Keratinocyte (primary cell): ENCODE data around the gene SLC27A4. TPM values are rescaled to one million over a fixed set of nuclear protein-coding genes. Genes with fewer than 3 reads are reported as not detected.
A peak's percentile ranks its signal among the peaks of the same experiment; 100 is the strongest.

Experiments
- DNase-seq: peaks from one replicate; pipeline ENCODE4 v3.0.0-alpha.2; 2011; ENCODE audit warnings: low read depth, missing footprints, low spot score
- FAIRE-seq: peaks from 2 replicates; lab custom pipeline; 2011; peaks lifted over from hg19 to GRCh38; lab: Jason Lieb, UNC
- H2AFZ ChIP-seq: 2 replicates; pipeline ENCODE4 v1.6.0; 2012; ENCODE audit warnings: low read length, control low read depth, inconsistent platforms; ENCODE audit not compliant: control insufficient read depth
- H3K27ac ChIP-seq: 2 replicates; pipeline ENCODE4 v1.5.1; 2011; ENCODE audit warnings: low read length; ENCODE audit not compliant: control insufficient read depth, insufficient read depth
- H3K27me3 ChIP-seq: 3 replicates; pipeline ENCODE4 v1.6.0; 2011; ENCODE audit warnings: low read length; ENCODE audit not compliant: control insufficient read depth, insufficient read depth; ENCODE audit errors: extremely low read depth
- H3K36me3 ChIP-seq, 2 experiments: 2 replicates in 1 of 2; 3 replicates in 1 of 2; pipeline ENCODE4 v1.5.1; 2011; ENCODE audit warnings: low read length in 2 of 2, mild to moderate bottlenecking in 1 of 2; ENCODE audit not compliant: control insufficient read depth in 2 of 2, insufficient read depth in 2 of 2; ENCODE audit errors: extremely low read depth in 1 of 2
- H3K4me1 ChIP-seq: 3 replicates; pipeline ENCODE4 v1.5.1; 2011; ENCODE audit warnings: low read length; ENCODE audit not compliant: control insufficient read depth, insufficient read depth; ENCODE audit errors: extremely low read depth
- H3K4me2 ChIP-seq: 3 replicates; pipeline ENCODE4 v1.6.0; 2011; ENCODE audit warnings: low read depth, low read length; ENCODE audit not compliant: control insufficient read depth, insufficient read depth; ENCODE audit errors: extremely low read depth
- H3K4me3 ChIP-seq, 3 experiments: fragments of 200-600 bp in 1 of 3; sonication (generic) in 1 of 3; 2 replicates in 2 of 3; 3 replicates in 1 of 3; pipeline ENCODE4 v1.5.1; 2011 to 2016; ENCODE audit warnings: low read length in 3 of 3, mild to moderate bottlenecking in 3 of 3, control low read depth in 2 of 3, inconsistent platforms in 1 of 3, low read depth in 1 of 3, mixed read lengths in 1 of 3, mixed run types in 1 of 3, moderate library complexity in 1 of 3; ENCODE audit not compliant: control insufficient read depth in 2 of 3, insufficient read depth in 2 of 3; ENCODE audit errors: extremely low read depth in 1 of 3
- H3K79me2 ChIP-seq: 2 replicates; pipeline ENCODE4 v1.6.0; 2012; ENCODE audit warnings: low read length; ENCODE audit not compliant: control insufficient read depth, insufficient read depth
- H3K9ac ChIP-seq: 3 replicates; pipeline ENCODE4 v1.6.0; 2011; ENCODE audit warnings: low read length; ENCODE audit not compliant: control insufficient read depth, insufficient read depth; ENCODE audit errors: extremely low read depth
- H3K9me1 ChIP-seq: 3 replicates; pipeline ENCODE4 v1.6.0; 2011; ENCODE audit warnings: low read length; ENCODE audit not compliant: control insufficient read depth, insufficient read depth; ENCODE audit errors: extremely low read depth
- H3K9me3 ChIP-seq: 2 replicates; pipeline ENCODE4 v1.5.1; 2012; ENCODE audit warnings: low read depth, low read length; ENCODE audit not compliant: control insufficient read depth
- H4K20me1 ChIP-seq: 3 replicates; pipeline ENCODE4 v1.6.0; 2011; ENCODE audit warnings: low read length; ENCODE audit not compliant: control insufficient read depth, insufficient read depth; ENCODE audit errors: extremely low read depth
- EZH2 ChIP-seq: IDR thresholded peaks from one replicate; pipeline ENCODE4 v1.6.1; 2012; ENCODE audit warnings: inconsistent platforms, mild to moderate bottlenecking, low read length, moderate library complexity
- dilution Hi-C: fragments of 300-500 bp; cut with MboI; formaldehyde crosslinking; loops from one replicate; pipeline ENCODE4 v1.7.0; 2020; ENCODE audit warnings: low sequenced_read_pairs; ENCODE audit not compliant: extremely low pct_ligation_motif_present
- polyA plus RNA-seq, 5 experiments: library from polyadenylated mRNA; depleted of rRNA in 3 of 5; stranded (reverse) in 3 of 5; stranded (forward) in 1 of 5; unstranded in 1 of 5; fragments of >200 nt; gene quantifications; 1 replicate in 1 of 5; 2 replicates in 3 of 5; 3 replicates in 1 of 5; pipeline versions ENCODE4 v1.2.1 to v1.2.3, GENCODE V29; 2011 to 2012; ENCODE audit warnings: missing spikeins in 2 of 5, low read depth in 1 of 5, low replicate concordance in 1 of 5
- TF ChIP-seq, protein P1 (sequence below), 3 experiments: IDR thresholded peaks in 1 of 3; conservative IDR thresholded peaks in 1 of 3; optimal IDR thresholded peaks in 1 of 3; 2 replicates in 2 of 3; 3 replicates in 1 of 3; pipeline versions ENCODE3 to v1.5.1; 2011; ENCODE audit warnings: low read length in 3 of 3, mild to moderate bottlenecking in 3 of 3, moderate library complexity in 2 of 3, control low read depth in 1 of 3, inconsistent platforms in 1 of 3; ENCODE audit not compliant: insufficient read depth in 2 of 3; ENCODE audit errors: extremely low read depth in 1 of 3

SLC27A4 gene
- polyA plus RNA-seq, 1 donor (not counting 4 experiments of a cell fraction or from before 2014, with no cell fraction given): 17.3 TPM

DNA sequence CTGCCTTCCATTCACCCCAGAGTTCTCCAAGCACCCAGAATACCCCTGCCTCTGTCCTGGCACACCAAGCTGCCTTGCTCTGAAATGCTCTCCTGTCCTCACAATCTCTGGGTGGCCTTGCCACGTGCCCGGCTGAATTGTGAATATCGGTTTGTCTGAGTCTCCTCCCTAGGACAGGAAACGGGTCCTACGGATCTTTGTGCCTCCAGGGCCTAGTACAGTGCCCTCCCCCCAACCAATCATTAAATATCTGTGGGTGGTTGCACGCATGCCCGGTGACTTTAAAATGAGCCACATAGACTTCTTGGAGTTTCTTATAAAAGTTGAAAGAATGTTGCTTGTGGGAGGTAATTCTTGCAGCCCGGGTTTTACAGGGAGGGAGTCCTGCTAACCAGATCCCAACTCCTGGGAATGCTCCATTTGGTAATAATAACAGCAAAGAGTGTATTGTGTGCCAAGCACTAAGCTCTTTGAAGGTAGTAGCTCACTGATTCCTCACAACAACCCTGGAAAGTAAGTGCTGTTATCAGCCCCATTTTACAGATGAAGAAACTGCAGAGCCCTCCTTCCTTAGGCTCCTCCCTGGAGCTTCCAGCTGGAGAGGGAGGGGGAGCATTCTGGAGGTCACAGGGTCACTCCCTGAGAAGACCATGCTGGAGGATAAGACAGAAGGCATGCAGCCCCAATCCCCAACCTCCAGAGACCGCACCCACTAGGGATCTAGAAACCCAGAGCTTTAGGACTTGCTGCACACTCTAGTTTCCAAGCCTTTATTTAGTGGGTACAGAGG lies 54.2 kb downstream of the SLC27A4 start:
- TF ChIP-seq, protein P1, sequence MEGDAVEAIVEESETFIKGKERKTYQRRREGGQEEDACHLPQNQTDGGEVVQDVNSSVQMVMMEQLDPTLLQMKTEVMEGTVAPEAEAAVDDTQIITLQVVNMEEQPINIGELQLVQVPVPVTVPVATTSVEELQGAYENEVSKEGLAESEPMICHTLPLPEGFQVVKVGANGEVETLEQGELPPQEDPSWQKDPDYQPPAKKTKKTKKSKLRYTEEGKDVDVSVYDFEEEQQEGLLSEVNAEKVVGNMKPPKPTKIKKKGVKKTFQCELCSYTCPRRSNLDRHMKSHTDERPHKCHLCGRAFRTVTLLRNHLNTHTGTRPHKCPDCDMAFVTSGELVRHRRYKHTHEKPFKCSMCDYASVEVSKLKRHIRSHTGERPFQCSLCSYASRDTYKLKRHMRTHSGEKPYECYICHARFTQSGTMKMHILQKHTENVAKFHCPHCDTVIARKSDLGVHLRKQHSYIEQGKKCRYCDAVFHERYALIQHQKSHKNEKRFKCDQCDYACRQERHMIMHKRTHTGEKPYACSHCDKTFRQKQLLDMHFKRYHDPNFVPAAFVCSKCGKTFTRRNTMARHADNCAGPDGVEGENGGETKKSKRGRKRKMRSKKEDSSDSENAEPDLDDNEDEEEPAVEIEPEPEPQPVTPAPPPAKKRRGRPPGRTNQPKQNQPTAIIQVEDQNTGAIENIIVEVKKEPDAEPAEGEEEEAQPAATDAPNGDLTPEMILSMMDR (optimal IDR thresholded peaks at IDR 0.05 in 1 of 3, IDR thresholded peaks at IDR 0.05 in 1 of 3, conservative IDR thresholded peaks at IDR 0.05 in 1 of 3; ENCODE audit: extremely low read depth in 1 of 3, insufficient read depth in 2 of 3, low read length in 3 of 3): no peak
- TF ChIP-seq EZH2: no peak
- H3K36me3 ChIP-seq: peaks cover 0 to 3% of the 10 kb centered on the region in 2 experiments
- dilution Hi-C loops: no loop called here
- no peak for FAIRE-seq
- no peaks in the 10 kb centered on the region for H3K9me3 ChIP-seq
- H3K79me2 ChIP-seq: no peaks in the 10 kb centered on the region
- H4K20me1 ChIP-seq: no peaks in the 10 kb centered on the region
- peaks cover 16% of the 10 kb centered on the region for H3K27me3 ChIP-seq
- peaks cover 7% of the 10 kb centered on the region for H3K4me1 ChIP-seq
- H3K9ac ChIP-seq: no peak overlapping the region
- H3K4me3 ChIP-seq: no peak overlapping the region
- H3K27ac ChIP-seq: no peak overlapping the region
- H3K4me2 ChIP-seq: no peak overlapping the region
- no peaks in the 10 kb centered on the region for H3K9me1 ChIP-seq
- no peak for DNase-seq
- H2AFZ ChIP-seq: no peak overlapping the region

DNA sequence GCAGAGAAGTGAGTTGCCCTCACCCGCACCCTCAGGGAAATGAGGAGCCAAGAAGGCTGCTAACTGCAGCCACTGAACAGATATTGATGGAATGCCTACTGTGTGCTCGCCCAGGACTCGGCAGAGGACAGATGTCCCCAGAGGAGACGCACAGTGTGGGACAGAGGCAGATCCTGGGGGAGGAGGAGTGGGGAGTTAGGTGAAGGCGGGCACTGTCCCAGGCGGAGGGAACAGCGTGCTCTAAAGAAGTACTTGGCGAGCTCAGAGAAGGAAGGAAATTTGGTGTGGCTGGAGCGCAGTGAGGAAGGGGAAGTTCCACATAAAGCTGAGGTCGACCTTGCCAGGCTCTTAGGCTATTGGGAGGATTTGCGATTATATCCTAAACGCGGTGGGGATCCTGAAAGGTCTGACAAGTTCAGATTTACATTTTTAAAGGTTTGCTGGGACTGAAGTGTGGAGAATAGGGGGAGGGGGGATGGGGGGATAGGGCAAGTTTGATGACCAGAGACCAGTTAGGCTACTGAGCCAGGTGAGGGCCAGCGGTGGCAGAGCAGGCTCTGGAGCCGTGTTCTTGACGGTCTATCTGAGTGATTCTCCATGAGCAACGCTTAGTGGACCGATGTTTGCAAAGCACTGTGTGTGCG lies 56.8 kb downstream of the SLC27A4 start:
- FAIRE-seq (no peak), DNase-seq (no peak)
- H3K4me2 ChIP-seq: peak overlapping the region; percentile 29
- H4K20me1 ChIP-seq: no peaks in the 10 kb centered on the region
- no peaks in the 10 kb centered on the region for H3K9me1 ChIP-seq
- peaks cover 7% of the 10 kb centered on the region for H3K4me1 ChIP-seq
- no peak for TF ChIP-seq EZH2
- TF ChIP-seq, protein P1 (optimal IDR thresholded peaks at IDR 0.05 in 1 of 3, IDR thresholded peaks at IDR 0.05 in 1 of 3, conservative IDR thresholded peaks at IDR 0.05 in 1 of 3; ENCODE audit: extremely low read depth in 1 of 3, insufficient read depth in 2 of 3, low read length in 3 of 3): no peak
- H3K79me2 ChIP-seq: no peaks in the 10 kb centered on the region
- no peak overlapping the region for H2AFZ ChIP-seq
- H3K4me3 ChIP-seq: no peak overlapping the region
- no peaks in the 10 kb centered on the region for H3K36me3 ChIP-seq
- H3K9ac ChIP-seq: no peak overlapping the region
- H3K9me3 ChIP-seq: no peaks in the 10 kb centered on the region
- peaks cover 16% of the 10 kb centered on the region for H3K27me3 ChIP-seq
- dilution Hi-C loops: no loop called here
- H3K27ac ChIP-seq: no peak overlapping the region
